ENCODE measurements around the gene TMEM143.
A peak's percentile ranks its signal among the peaks of the same experiment; 100 is the strongest.

The TMEM143 gene

GRCh38 chr19:48368936-48369335 is 5.2 kb upstream of the TMEM143 start:
- no peak overlapping the region for H2BK120ac ChIP-seq (ENCODE audit: low read depth, low read length)
- no peak overlapping the region for H3K4me2 ChIP-seq (ENCODE audit: insufficient read depth, low read length, poor library complexity, severe bottlenecking)
- no peak overlapping the region for H3K9ac ChIP-seq (ENCODE audit: low read depth, low read length, poor library complexity)
- H4K8ac ChIP-seq (ENCODE audit: low read depth, low read length): no peak overlapping the region
- WGBS, 2 donors (ENCODE audit: extremely low coverage in 2 of 2, insufficient read length in 2 of 2, insufficient replicate concordance in 1 of 2): no CpG with 5 or more reads among the region's 14 CpGs
- H2BK12ac ChIP-seq (ENCODE audit: low read length): no peak overlapping the region
- H3K79me1 ChIP-seq (ENCODE audit: low read depth, low read length): no peaks in the 10 kb centered on the region
- H3K4me1 ChIP-seq (ENCODE audit: control insufficient read depth in 2 of 2, insufficient read depth in 1 of 2, low read depth in 1 of 2, low read length in 2 of 2): peaks cover 5 to 6% of the 10 kb centered on the region in 2 donors
- no peak overlapping the region for H3K27ac ChIP-seq (replicated peaks; ENCODE audit: low read length)
- H2BK5ac ChIP-seq (ENCODE audit: low read length): no peak overlapping the region
- no peak overlapping the region for H3K4ac ChIP-seq (ENCODE audit: low read length)
- H3K9me3 ChIP-seq (replicated peaks in 1 of 2; ENCODE audit: control insufficient read depth in 2 of 2, insufficient read depth in 1 of 2, low read depth in 1 of 2, low read length in 2 of 2): peaks cover 0 to 4% of the 10 kb centered on the region in 2 donors
- H3K14ac ChIP-seq (ENCODE audit: low read length): no peak overlapping the region
- no peak overlapping the region for H3K23ac ChIP-seq (ENCODE audit: low read depth, low read length, poor library complexity)
- peaks cover 0 to 25% (median 0%) of the 10 kb centered on the region in 3 experiments for H3K27me3 ChIP-seq (ENCODE audit: control insufficient read depth in 3 of 3, insufficient read depth in 3 of 3, low read depth in 1 of 3, low read length in 3 of 3)
- H2AFZ ChIP-seq (ENCODE audit: low read length): no peak overlapping the region
- H2BK15ac ChIP-seq (ENCODE audit: low read length): peak overlapping the region; percentile 85
- DNase-seq (ENCODE audit: low spot score): no peak
- H4K91ac ChIP-seq (ENCODE audit: low read depth, low read length, poor library complexity): no peak overlapping the region
- peak overlapping the region; percentile 48 for H3K18ac ChIP-seq (ENCODE audit: low read length)
- no peak overlapping the region for H3K4me3 ChIP-seq (ENCODE audit: low read length in 2 of 2)
- H2AK5ac ChIP-seq (ENCODE audit: low read depth, low read length): peak overlapping the region; percentile 79
- peaks cover 0 to 2% of the 10 kb centered on the region in 2 donors for H3K36me3 ChIP-seq (replicated peaks in 1 of 2; ENCODE audit: control insufficient read depth in 2 of 2, insufficient read depth in 2 of 2, low read length in 2 of 2)

GRCh38 chr19:48367855-48368254 is 4.1 kb upstream of the TMEM143 start:
- Histone ChIP-seq H3K4ac (ENCODE audit: low read length) (no peak overlapping the region), H2BK5ac (ENCODE audit: low read length) (no peak overlapping the region), H4K91ac (ENCODE audit: low read depth, low read length, poor library complexity) (no peak overlapping the region), H2AK5ac (ENCODE audit: low read depth, low read length) (peak overlapping the region; percentile 56), H3K27ac (replicated peaks; ENCODE audit: low read length) (no peak overlapping the region), H4K8ac (ENCODE audit: low read depth, low read length) (no peak overlapping the region), H3K9me3 (replicated peaks in 1 of 2; ENCODE audit: control insufficient read depth in 2 of 2, insufficient read depth in 1 of 2, low read depth in 1 of 2, low read length in 2 of 2) (peaks cover 0 to 4% of the 10 kb centered on the region in 2 donors), H3K9ac (ENCODE audit: low read depth, low read length, poor library complexity) (no peak overlapping the region), H3K23ac (ENCODE audit: low read depth, low read length, poor library complexity) (no peak overlapping the region), H3K18ac (ENCODE audit: low read length) (peak overlapping the region; percentile 5), H3K36me3 (replicated peaks in 1 of 2; ENCODE audit: control insufficient read depth in 2 of 2, insufficient read depth in 2 of 2, low read length in 2 of 2) (peaks cover 0 to 2% of the 10 kb centered on the region in 2 donors), H3K27me3 (ENCODE audit: control insufficient read depth in 3 of 3, insufficient read depth in 3 of 3, low read depth in 1 of 3, low read length in 3 of 3) (peaks cover 0 to 18% (median 0%) of the 10 kb centered on the region in 3 experiments), H3K4me2 (ENCODE audit: insufficient read depth, low read length, poor library complexity, severe bottlenecking) (no peak overlapping the region), H3K79me1 (ENCODE audit: low read depth, low read length) (no peaks in the 10 kb centered on the region), H2AFZ (ENCODE audit: low read length) (no peak overlapping the region), H3K4me1 (ENCODE audit: control insufficient read depth in 2 of 2, insufficient read depth in 1 of 2, low read depth in 1 of 2, low read length in 2 of 2) (peaks cover 6 to 10% of the 10 kb centered on the region in 2 donors), H3K4me3 (ENCODE audit: low read length in 2 of 2) (no peak overlapping the region), H3K14ac (ENCODE audit: low read length) (no peak overlapping the region), H2BK15ac (ENCODE audit: low read length) (peak overlapping the region; percentile 70), H2BK120ac (ENCODE audit: low read depth, low read length) (no peak overlapping the region), H2BK12ac (ENCODE audit: low read length) (peak overlapping the region; percentile 6)
- WGBS, 2 donors (ENCODE audit: extremely low coverage in 2 of 2, insufficient read length in 2 of 2, insufficient replicate concordance in 1 of 2): no CpG with 5 or more reads among the region's 5 CpGs
- DNase-seq (ENCODE audit: low spot score): no peak

DNA sequence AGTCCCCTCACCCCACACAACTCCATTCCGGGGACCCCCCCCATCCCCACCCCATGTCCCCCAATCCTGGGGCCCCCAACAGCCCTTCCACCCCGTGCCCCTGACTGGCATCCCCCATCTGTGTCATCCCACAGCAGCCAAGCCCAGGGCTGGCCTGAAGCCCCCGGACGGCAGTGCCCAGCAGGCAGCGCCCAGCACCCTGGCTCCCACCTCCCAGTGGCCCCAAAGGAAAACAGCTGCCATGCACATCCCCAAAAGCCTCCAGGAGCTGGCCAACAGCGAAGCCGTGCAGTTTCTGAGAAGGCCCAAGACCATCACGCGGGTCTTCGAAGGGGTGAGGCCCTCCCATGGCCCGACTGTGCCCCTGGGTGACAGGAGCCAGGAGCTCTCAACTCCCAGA is 1.9 kb upstream of the TMEM143 start:
- Histone ChIP-seq H3K27me3 (ENCODE audit: control insufficient read depth in 3 of 3, insufficient read depth in 3 of 3, low read depth in 1 of 3, low read length in 3 of 3) (peaks cover 0 to 15% (median 0%) of the 10 kb centered on the region in 3 experiments), H3K4me2 (ENCODE audit: insufficient read depth, low read length, poor library complexity, severe bottlenecking) (no peak overlapping the region), H2BK120ac (ENCODE audit: low read depth, low read length) (peak overlapping the region; percentile 28), H3K36me3 (replicated peaks in 1 of 2; ENCODE audit: control insufficient read depth in 2 of 2, insufficient read depth in 2 of 2, low read length in 2 of 2) (peaks cover 0 to 2% of the 10 kb centered on the region in 2 donors), H3K4me3 (ENCODE audit: low read length in 2 of 2) (no peak overlapping the region), H3K23ac (ENCODE audit: low read depth, low read length, poor library complexity) (no peak overlapping the region), H2BK5ac (ENCODE audit: low read length) (peak overlapping the region; percentile 60), H3K14ac (ENCODE audit: low read length) (no peak overlapping the region), H3K27ac (replicated peaks; ENCODE audit: low read length) (no peak overlapping the region), H3K4ac (ENCODE audit: low read length) (no peak overlapping the region), H4K8ac (ENCODE audit: low read depth, low read length) (no peak overlapping the region), H3K4me1 (ENCODE audit: control insufficient read depth in 2 of 2, insufficient read depth in 1 of 2, low read depth in 1 of 2, low read length in 2 of 2) (peaks cover 3 to 11% of the 10 kb centered on the region in 2 donors), H3K79me1 (ENCODE audit: low read depth, low read length) (no peaks in the 10 kb centered on the region), H2BK12ac (ENCODE audit: low read length) (peak overlapping the region; percentile 98), H3K9me3 (replicated peaks in 1 of 2; ENCODE audit: control insufficient read depth in 2 of 2, insufficient read depth in 1 of 2, low read depth in 1 of 2, low read length in 2 of 2) (peaks cover 0 to 4% of the 10 kb centered on the region in 2 donors), H3K18ac (ENCODE audit: low read length) (peak overlapping the region; percentile 78), H2AK5ac (ENCODE audit: low read depth, low read length) (peak overlapping the region; percentile 93), H4K91ac (ENCODE audit: low read depth, low read length, poor library complexity) (peak overlapping the region; percentile 86), H3K9ac (ENCODE audit: low read depth, low read length, poor library complexity) (no peak overlapping the region), H2BK15ac (ENCODE audit: low read length) (peak overlapping the region; percentile 54), H2AFZ (ENCODE audit: low read length) (no peak overlapping the region)
- WGBS, 2 donors (ENCODE audit: extremely low coverage in 2 of 2, insufficient read length in 2 of 2, insufficient replicate concordance in 1 of 2): no CpG with 5 or more reads among the region's 11 CpGs
- no peak for DNase-seq (ENCODE audit: low spot score)

- H3K4me3 ChIP-seq (ENCODE audit: low read length in 2 of 2): peak overlapping the region in 1 of 2 donors; percentile 20
- H3K79me1 ChIP-seq (ENCODE audit: low read depth, low read length): no peaks in the 10 kb centered on the region
Observed at GRCh38 chr19:48364598-48365348, 1.0 kb upstream of the TMEM143 start.

More at GRCh38 chr19:48364598-48365348, 1.0 kb upstream of the TMEM143 start:
- Histone ChIP-seq H3K4me2 (ENCODE audit: insufficient read depth, low read length, poor library complexity, severe bottlenecking) (peak overlapping the region; percentile 29), H2BK15ac (ENCODE audit: low read length) (peak overlapping the region; percentile 54), H2BK5ac (ENCODE audit: low read length) (no peak overlapping the region), H3K27ac (replicated peaks; ENCODE audit: low read length) (no peak overlapping the region), H3K27me3 (ENCODE audit: control insufficient read depth in 3 of 3, insufficient read depth in 3 of 3, low read depth in 1 of 3, low read length in 3 of 3) (peaks cover 0 to 12% (median 0%) of the 10 kb centered on the region in 3 experiments), H4K8ac (ENCODE audit: low read depth, low read length) (peak overlapping the region; percentile 26), H2BK12ac (ENCODE audit: low read length) (no peak overlapping the region), H3K36me3 (replicated peaks in 1 of 2; ENCODE audit: control insufficient read depth in 2 of 2, insufficient read depth in 2 of 2, low read length in 2 of 2) (peaks cover 0 to 2% of the 10 kb centered on the region in 2 donors), H2AFZ (ENCODE audit: low read length) (peak overlapping the region; percentile 90), H3K9ac (ENCODE audit: low read depth, low read length, poor library complexity) (no peak overlapping the region), H3K23ac (ENCODE audit: low read depth, low read length, poor library complexity) (no peak overlapping the region), H4K91ac (ENCODE audit: low read depth, low read length, poor library complexity) (no peak overlapping the region), H3K4ac (ENCODE audit: low read length) (peak overlapping the region; percentile 68), H3K4me1 (ENCODE audit: control insufficient read depth in 2 of 2, insufficient read depth in 1 of 2, low read depth in 1 of 2, low read length in 2 of 2) (peaks cover 3 to 10% of the 10 kb centered on the region in 2 donors), H2BK120ac (ENCODE audit: low read depth, low read length) (no peak overlapping the region), H3K14ac (ENCODE audit: low read length) (no peak overlapping the region), H3K18ac (ENCODE audit: low read length) (peak overlapping the region; percentile 87), H2AK5ac (ENCODE audit: low read depth, low read length) (peak overlapping the region; percentile 93), H3K9me3 (replicated peaks in 1 of 2; ENCODE audit: control insufficient read depth in 2 of 2, insufficient read depth in 1 of 2, low read depth in 1 of 2, low read length in 2 of 2) (peaks cover 0 to 4% of the 10 kb centered on the region in 2 donors)
- no peak for DNase-seq (ENCODE audit: low spot score)
- no CpG with 5 or more reads among the region's 10 CpGs for WGBS, 2 donors (ENCODE audit: extremely low coverage in 2 of 2, insufficient read length in 2 of 2, insufficient replicate concordance in 1 of 2)
